EH (cell line): ENCODE measurements around the gene ARHGAP26.

ENCODE experiments used
- DNase-seq: peaks from one replicate; pipeline ENCODE4 v3.0.0-alpha.2; 2015; ENCODE audit warnings: low read depth

ARHGAP26 gene

GRCh38 chr5:143206196-143207053, 436.2 kb downstream of the ARHGAP26 start:
- no peak for DNase-seq

GRCh38 chr5:143207058-143207457, 436.9 kb downstream of the ARHGAP26 start:
- DNase-seq: no peak

- DNase-seq: no peak
These were observed 437.6 kb downstream of the ARHGAP26 start for GRCh38 chr5:143207563-143208364.

- DNase-seq: no peak
These were observed 438.1 kb downstream of the ARHGAP26 start for GRCh38 chr5:143208365-143208641.

- peak; percentile 69 for DNase-seq
These were observed 438.8 kb downstream of the ARHGAP26 start for GRCh38 chr5:143208781-143209510.

- no peak for DNase-seq
These were observed 439.8 kb downstream of the ARHGAP26 start for GRCh38 chr5:143209881-143210395.

GRCh38 chr5:143210576-143210975, 440.4 kb downstream of the ARHGAP26 start:
- DNase-seq: no peak

- no peak for DNase-seq
These were observed 442.1 kb downstream of the ARHGAP26 start for GRCh38 chr5:143212261-143212660.

- DNase-seq: peak; percentile 59
These were observed 443.2 kb downstream of the ARHGAP26 start for GRCh38 chr5:143213231-143213850.

- no peak for DNase-seq
These were observed 443.7 kb downstream of the ARHGAP26 start for GRCh38 chr5:143213851-143214363.

- DNase-seq: no peak
These were observed 444.3 kb downstream of the ARHGAP26 start for GRCh38 chr5:143214458-143214857.

GRCh38 chr5:143214890-143215289, 444.7 kb downstream of the ARHGAP26 start:
- no peak for DNase-seq

GRCh38 chr5:143215690-143216089, 445.5 kb downstream of the ARHGAP26 start:
- DNase-seq: no peak

GRCh38 chr5:143216211-143216610, 446.0 kb downstream of the ARHGAP26 start:
- no peak for DNase-seq

GRCh38 chr5:143217065-143217803, 447.1 kb downstream of the ARHGAP26 start:
- DNase-seq: peak; percentile 23

- no peak for DNase-seq
These were observed 447.6 kb downstream of the ARHGAP26 start for GRCh38 chr5:143217804-143218160.

GRCh38 chr5:143218517-143219170, 448.5 kb downstream of the ARHGAP26 start:
- no peak for DNase-seq

GRCh38 chr5:143219696-143220095, 449.5 kb downstream of the ARHGAP26 start:
- DNase-seq: peak; percentile 44

- no peak for DNase-seq
These were observed 450.6 kb downstream of the ARHGAP26 start for GRCh38 chr5:143220748-143221251.
